HEK293T (cell line): ENCODE measurements around the gene PFN3.

Source experiments
- CTCF ChIA-PET: fragments of 350-600 bp; formaldehyde crosslinking; extraction: SDS; loops from one replicate; lab custom pipeline; 2021; ENCODE audit warnings: antibody characterized with exemption, inconsistent platforms; lab: Yijun Ruan, JAX
- POLR2A ChIA-PET: fragments of 350-600 bp; formaldehyde crosslinking; extraction: SDS; loops from one replicate; lab custom pipeline; 2020; ENCODE audit warnings: antibody characterized with exemption, inconsistent platforms; lab: Yijun Ruan, JAX
- DNase-seq: peaks from one replicate; pipeline ENCODE4 v3.0.0; 2012; ENCODE audit warnings: mixed read lengths; ENCODE audit errors: extremely low spot score
- ARNT ChIP-seq: fragments of 450-650 bp; IDR thresholded peaks from 2 replicates; pipeline ENCODE4 v1.6.1; 2017; ENCODE audit warnings: mild to moderate bottlenecking
- BHLHE40 ChIP-seq: fragments of 450-650 bp; IDR thresholded peaks from 2 replicates; pipeline ENCODE4 v1.6.1; 2016; ENCODE audit warnings: mild to moderate bottlenecking, moderate library complexity, borderline replicate concordance
- CTBP1 ChIP-seq: fragments of 450-650 bp; IDR thresholded peaks from 2 replicates; pipeline ENCODE4 v1.6.1; 2016; ENCODE audit warnings: borderline replicate concordance
- FOXA1 ChIP-seq: fragments of 450-650 bp; IDR thresholded peaks from 2 replicates; pipeline ENCODE4 v1.6.1; 2016; ENCODE audit warnings: mild to moderate bottlenecking
- FOXK2 ChIP-seq: fragments of 450-650 bp; IDR thresholded peaks from 2 replicates; pipeline ENCODE4 v1.6.1; 2016; ENCODE audit warnings: mild to moderate bottlenecking
- FOXM1 ChIP-seq: fragments of 450-650 bp; IDR thresholded peaks from 2 replicates; pipeline ENCODE4 v1.6.1; 2017; ENCODE audit warnings: mild to moderate bottlenecking, borderline replicate concordance
- HDGF ChIP-seq: fragments of 450-650 bp; IDR thresholded peaks from 2 replicates; pipeline ENCODE4 v1.6.1; 2017; ENCODE audit warnings: antibody characterized with exemption, borderline replicate concordance
- L3MBTL2 ChIP-seq: fragments of 450-650 bp; conservative IDR thresholded peaks from 2 replicates; pipeline ENCODE4 v1.6.1; 2016; ENCODE audit warnings: mild to moderate bottlenecking
- LEF1 ChIP-seq: fragments of 450-650 bp; IDR thresholded peaks from 2 replicates; pipeline ENCODE4 v1.6.1; 2017; ENCODE audit warnings: mild to moderate bottlenecking, borderline replicate concordance
- NFRKB ChIP-seq: fragments of 450-650 bp; IDR thresholded peaks from 2 replicates; pipeline ENCODE4 v1.6.1; 2016; ENCODE audit warnings: mild to moderate bottlenecking, moderate library complexity
- SP1 ChIP-seq: fragments of 450-650 bp; IDR thresholded peaks from 2 replicates; pipeline ENCODE4 v1.6.1; 2017
- SUZ12 ChIP-seq: fragments of 450-650 bp; IDR thresholded peaks from 2 replicates; pipeline ENCODE4 v1.6.1; 2016; ENCODE audit warnings: mild to moderate bottlenecking
- TARDBP ChIP-seq: fragments of 450-650 bp; IDR thresholded peaks from 2 replicates; pipeline ENCODE4 v1.6.1; 2016
- ZNF384 ChIP-seq: fragments of 450-650 bp; IDR thresholded peaks from 2 replicates; pipeline ENCODE4 v1.6.1; 2016
- TF ChIP-seq, protein P1 (sequence below): fragments of 450-650 bp; IDR thresholded peaks from 2 replicates; pipeline ENCODE4 v1.6.1; 2016

Gene PFN3

DNA sequence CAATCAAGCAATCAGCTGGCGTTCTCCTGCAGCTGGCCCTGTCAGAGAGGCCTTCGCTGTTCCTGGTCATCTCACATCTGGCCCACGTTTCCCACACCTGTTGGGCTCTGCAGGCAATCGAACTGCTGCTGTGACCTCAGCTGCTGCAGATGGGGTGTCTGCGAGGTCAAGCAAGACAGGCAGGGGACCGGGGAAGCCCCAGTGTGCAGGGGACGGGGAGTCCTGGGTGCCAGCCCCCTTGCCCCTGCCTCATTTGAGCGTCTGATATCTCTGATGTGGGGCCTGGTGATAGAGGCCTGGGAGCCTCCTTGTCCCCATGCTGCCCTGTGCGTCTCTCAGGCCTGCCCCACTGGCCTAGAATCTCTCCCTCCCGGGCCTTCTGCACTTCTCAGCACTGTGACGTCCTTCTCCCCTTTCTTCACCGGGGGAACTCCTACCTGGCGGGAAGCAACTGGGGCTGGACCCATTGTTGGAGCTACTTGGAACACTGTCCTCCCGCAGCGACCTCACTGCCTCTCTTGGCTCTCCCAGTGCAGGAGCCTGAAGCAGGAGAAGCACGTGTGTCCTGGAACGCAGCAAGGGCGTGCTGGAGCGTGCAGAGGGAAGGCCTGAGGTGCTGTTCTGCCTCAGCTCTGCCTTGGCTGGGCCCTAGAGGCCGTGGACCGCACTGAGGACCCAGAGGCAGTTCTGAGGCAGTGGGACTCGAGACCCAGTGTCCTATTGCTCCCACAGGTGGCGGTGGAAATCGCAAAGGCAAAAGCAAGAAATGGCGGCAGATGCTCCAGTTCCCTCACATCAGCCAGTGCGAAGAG lies 29.9 kb upstream of the PFN3 start:
- TF ChIP-seq FOXM1 (no peak), ZNF384 (no peak), L3MBTL2 (no peak), BHLHE40 (no peak), FOXA1 (no peak), SP1 (no peak), NFRKB (no peak), TARDBP (no peak), LEF1 (no peak), FOXK2 (no peak)
- TF ChIP-seq, protein P1, sequence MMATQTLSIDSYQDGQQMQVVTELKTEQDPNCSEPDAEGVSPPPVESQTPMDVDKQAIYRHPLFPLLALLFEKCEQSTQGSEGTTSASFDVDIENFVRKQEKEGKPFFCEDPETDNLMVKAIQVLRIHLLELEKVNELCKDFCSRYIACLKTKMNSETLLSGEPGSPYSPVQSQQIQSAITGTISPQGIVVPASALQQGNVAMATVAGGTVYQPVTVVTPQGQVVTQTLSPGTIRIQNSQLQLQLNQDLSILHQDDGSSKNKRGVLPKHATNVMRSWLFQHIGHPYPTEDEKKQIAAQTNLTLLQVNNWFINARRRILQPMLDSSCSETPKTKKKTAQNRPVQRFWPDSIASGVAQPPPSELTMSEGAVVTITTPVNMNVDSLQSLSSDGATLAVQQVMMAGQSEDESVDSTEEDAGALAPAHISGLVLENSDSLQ: no peak
- CTCF ChIA-PET: interaction anchor here (0.6 kb wide), 1 partner anchor 121 kb away, joined by 3 read pairs; no protein-coding TSS in a partner anchor
- POLR2A ChIA-PET: interaction anchor here (0.9 kb wide), 1 partner anchor 28 kb away, joined by 3 read pairs; no protein-coding TSS in a partner anchor
- DNase-seq: no peak

DNA sequence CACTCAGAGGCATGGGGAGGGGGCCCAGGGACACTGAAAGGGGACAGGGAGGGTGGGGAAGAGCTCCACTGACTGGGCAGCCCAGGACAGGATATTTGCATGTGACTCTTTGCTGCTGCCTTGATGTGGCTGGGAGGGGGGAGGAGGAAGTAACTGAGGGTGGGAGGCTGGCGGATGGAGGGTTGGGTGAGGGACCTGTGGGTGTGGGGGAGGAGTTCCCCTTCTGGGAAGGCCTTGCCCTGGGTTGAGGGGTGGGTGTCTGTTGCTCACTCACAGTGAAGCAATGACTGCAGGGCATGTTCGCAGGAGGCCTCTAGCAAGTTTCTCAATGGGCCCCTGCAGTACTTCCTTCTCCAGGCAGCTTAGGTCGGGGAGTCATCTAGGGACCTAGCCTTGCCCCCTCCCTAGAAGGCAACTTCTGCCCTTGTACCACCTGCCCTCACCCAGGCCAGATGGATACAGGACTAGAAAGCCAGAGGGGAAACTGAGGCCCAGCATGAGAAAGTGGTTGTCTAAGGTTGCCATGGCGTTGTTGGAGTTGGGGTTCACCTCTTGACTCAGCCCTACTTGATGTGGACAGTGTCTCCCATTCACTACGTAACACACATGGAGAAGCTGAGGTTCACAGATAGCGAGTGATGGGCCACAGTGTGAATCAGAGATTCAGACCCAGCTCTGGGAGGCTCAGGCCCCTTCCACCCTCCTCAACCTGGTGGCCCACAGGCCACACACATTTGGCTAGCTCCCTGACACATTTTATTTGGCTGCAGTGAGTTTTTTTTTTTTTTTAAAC lies 29.0 kb upstream of the PFN3 start:
- ChIA-PET POLR2A (interaction anchor here (0.7 to 1.9 kb wide), 5 partner anchors 12 to 27 kb away, joined by 3 to 8 read pairs (median 3); no protein-coding TSS in a partner anchor), CTCF (interaction anchor here (0.6 to 0.8 kb wide), 3 partner anchors 25 to 120 kb away, joined by 3 read pairs; no protein-coding TSS in a partner anchor)
- no peak for TF ChIP-seq LEF1
- no peak for TF ChIP-seq BHLHE40
- TF ChIP-seq, protein P1: no peak
- TF ChIP-seq FOXK2: no peak
- no peak for TF ChIP-seq FOXM1
- TF ChIP-seq NFRKB: no peak
- TF ChIP-seq L3MBTL2: no peak
- no peak for DNase-seq

GRCh38 chr5:177428574-177429217 lies 28.2 kb upstream of the PFN3 start:
- ChIA-PET CTCF (interaction anchor here (0.6 to 0.8 kb wide), 2 partner anchors 13 to 25 kb away, joined by 3 read pairs; no protein-coding TSS in a partner anchor), POLR2A (interaction anchor here (0.6 to 1.9 kb wide), 5 partner anchors 13 to 76 kb away, joined by 3 to 8 read pairs (median 3); no protein-coding TSS in a partner anchor)
- TF ChIP-seq L3MBTL2: no peak
- TF ChIP-seq LEF1: no peak
- no peak for TF ChIP-seq BHLHE40
- TF ChIP-seq FOXM1: no peak
- TF ChIP-seq CTBP1: no peak
- TF ChIP-seq, protein P1: no peak
- TF ChIP-seq FOXA1: no peak
- DNase-seq: no peak

- ChIA-PET POLR2A (interaction anchor here (0.6 to 4.7 kb wide), 13 partner anchors 9 to 115 kb away, joined by 3 to 69 read pairs (median 6); partner anchors contain the start of genes F12 and PRR7), CTCF (interaction anchor here (0.6 to 3.2 kb wide), 4 partner anchors 10 to 24 kb away, joined by 3 to 23 read pairs (median 4); no protein-coding TSS in a partner anchor)
- DNase-seq: no peak
- TF ChIP-seq FOXK2 (no peak), ZNF384 (no peak), LEF1 (no peak), FOXA1 (no peak), TARDBP (no peak), CTBP1 (no peak), SUZ12 (no peak), ARNT (no peak), FOXM1 (no peak), L3MBTL2 (no peak), HDGF (no peak), NFRKB (no peak), BHLHE40 (no peak)
These were observed 27.6 kb upstream of the PFN3 start for GRCh38 chr5:177427919-177428573.
